H1 (cell line): ENCODE data around the gene RNPS1. TPM values are rescaled to one million over a fixed set of nuclear protein-coding genes. Genes with fewer than 3 reads are reported as not detected.

Experiments used
- ASH2L ChIP-seq: fragments of 200-600, 300-600 bp; sonication (generic); IDR thresholded peaks from one replicate; pipeline ENCODE4 v1.7.1; 2017; ENCODE audit warnings: low read length
- BACH1 ChIP-seq: IDR thresholded peaks from 2 replicates; pipeline ENCODE4 v1.6.1; 2012; ENCODE audit warnings: low read length, improper control_type of control experiment
- CHD2 ChIP-seq: IDR thresholded peaks from 2 replicates; pipeline ENCODE4 v1.6.1; 2012; ENCODE audit warnings: low read length, improper control_type of control experiment
- CTCF ChIP-seq, 3 experiments: IDR thresholded peaks; 1 replicate in 2 of 3; 2 replicates in 1 of 3; pipeline versions ENCODE4 v1.5.1 to v1.6.1; 2011; ENCODE audit warnings: low read length in 3 of 3, mild to moderate bottlenecking in 3 of 3, inconsistent platforms in 2 of 3, low read depth in 1 of 3, moderate library complexity in 1 of 3; ENCODE audit not compliant: insufficient read depth in 1 of 3; ENCODE audit errors: control extremely low read depth in 1 of 3
- HDAC2 ChIP-seq, 2 experiments: fragments of 300-600 bp in 1 of 2; sonication (generic) in 1 of 2; IDR thresholded peaks; 2 replicates each; pipeline ENCODE4 v1.6.1; 2011 to 2012; ENCODE audit warnings: low read depth in 2 of 2, low read length in 2 of 2, mild to moderate bottlenecking in 2 of 2, moderate library complexity in 2 of 2, borderline replicate concordance in 1 of 2, inconsistent platforms in 1 of 2
- JUN ChIP-seq: IDR thresholded peaks from 2 replicates; pipeline ENCODE4 v1.6.1; 2011; ENCODE audit warnings: low read depth, mild to moderate bottlenecking, improper control_type of control experiment, low read length
- KDM5A ChIP-seq: fragments of 200-600 bp; IDR thresholded peaks from 2 replicates; pipeline ENCODE4 v1.7.1; 2012; ENCODE audit warnings: mild to moderate bottlenecking, low read length, inconsistent platforms, mixed read lengths
- MAFK ChIP-seq: IDR thresholded peaks from 2 replicates; pipeline ENCODE4 v1.6.1; 2012; ENCODE audit warnings: low read depth, mild to moderate bottlenecking, improper control_type of control experiment, low read length
- MAX ChIP-seq: IDR thresholded peaks from 2 replicates; pipeline ENCODE4 v1.6.1; 2012; ENCODE audit warnings: inconsistent platforms
- PHF8 ChIP-seq: fragments of 200-600 bp; sonication (generic); conservative IDR thresholded peaks from 2 replicates; pipeline ENCODE4 v1.7.1; 2012; ENCODE audit warnings: low read depth, mild to moderate bottlenecking, inconsistent platforms, low read length, moderate library complexity
- POLR2A ChIP-seq, 2 experiments: IDR thresholded peaks; 1 replicate in 1 of 2; 2 replicates in 1 of 2; pipeline ENCODE4 v1.6.1; 2011; ENCODE audit warnings: low read depth in 2 of 2, low read length in 2 of 2, mild to moderate bottlenecking in 2 of 2; ENCODE audit errors: control extremely low read depth in 1 of 2
- RAD21 ChIP-seq, 2 experiments: IDR thresholded peaks in 1 of 2; conservative IDR thresholded peaks in 1 of 2; 2 replicates each; pipeline ENCODE4 v1.6.1; 2011; ENCODE audit warnings: low read depth in 2 of 2, low read length in 2 of 2, improper control_type of control experiment in 1 of 2, inconsistent platforms in 1 of 2, mild to moderate bottlenecking in 1 of 2, moderate library complexity in 1 of 2
- RBBP5 ChIP-seq: IDR thresholded peaks from 2 replicates; pipeline ENCODE4 v1.7.1; 2012; ENCODE audit warnings: low read depth, mild to moderate bottlenecking, inconsistent platforms, low read length, moderate library complexity, borderline replicate concordance
- RNF2 ChIP-seq: fragments of 200-900, 300-1000 bp; sonication (generic); IDR thresholded peaks from 2 replicates; pipeline ENCODE4 v1.7.1; 2016; ENCODE audit warnings: borderline replicate concordance, low read depth, mild to moderate bottlenecking, antibody characterized with exemption, low read length; ENCODE audit not compliant: poor library complexity, severe bottlenecking; ENCODE audit errors: missing control alignments
- RXRA ChIP-seq: IDR thresholded peaks from 2 replicates; pipeline ENCODE4 v1.6.1; 2011; ENCODE audit warnings: low read depth, mild to moderate bottlenecking, low read length, moderate library complexity; ENCODE audit not compliant: insufficient read depth
- SIRT6 ChIP-seq: IDR thresholded peaks from one replicate; pipeline ENCODE4 v1.7.1; 2012; ENCODE audit warnings: low read length, inconsistent platforms
- SP1 ChIP-seq: IDR thresholded peaks from 2 replicates; pipeline ENCODE4 v1.6.1; 2011; ENCODE audit warnings: low read depth, low read length
- SP4 ChIP-seq: IDR thresholded peaks from 2 replicates; pipeline ENCODE4 v1.6.1; 2012; ENCODE audit warnings: low read length, inconsistent platforms
- SRF ChIP-seq: IDR thresholded peaks from 2 replicates; pipeline ENCODE4 v1.6.1; 2011; ENCODE audit warnings: mild to moderate bottlenecking, low read depth, low read length, moderate library complexity
- TCF12 ChIP-seq: IDR thresholded peaks from 2 replicates; pipeline ENCODE4 v1.6.1; 2011; ENCODE audit warnings: low read depth, mild to moderate bottlenecking, low read length
- TEAD4 ChIP-seq: IDR thresholded peaks from 2 replicates; pipeline ENCODE4 v1.6.1; 2012; ENCODE audit warnings: low read depth, low read length, inconsistent platforms, mixed read lengths
- polyA plus RNA-seq, 7 experiments: library from polyadenylated mRNA; depleted of rRNA in 3 of 7; stranded (reverse) in 5 of 7; unstranded in 2 of 7; fragments of >200 nt in 5 of 7; fragments of 200-250 nt in 2 of 7; gene quantifications; 1 replicate in 5 of 7; 2 replicates in 1 of 7; 4 replicates in 1 of 7; pipeline versions ENCODE4 v1.2.1 to v1.2.3, GENCODE V29; 2011 to 2013; ENCODE audit warnings: missing spikeins in 2 of 7, mixed read lengths in 2 of 7
- total RNA-seq: library from RNA; stranded (reverse); fragmentation: NEBNext Ultra II Directional; extraction: Animal tissue kit (Norgen Biotek cat#: 25700); gene quantifications from 2 replicates; pipeline ENCODE4 v1.2.1, GENCODE V29; 2021

RNPS1 gene
- total and polyA plus RNA-seq, 2 of the 8 experiments (the other 6 are each of a cell fraction or from before 2014, with no cell fraction given), result 330 to 350 TPM

GRCh38 chr16:2251296-2252111 is 16.4 kb downstream of the RNPS1 start, which contains the start of gene ECI1 (continued):
- TF ChIP-seq SP1, result peak; percentile 77
- no peak for TF ChIP-seq ASH2L
- no peak; the same call in 1 of the 2 replicates for TF ChIP-seq MAX
- no peak for TF ChIP-seq SIRT6
- no peak for TF ChIP-seq TEAD4
- TF ChIP-seq TCF12, result 0 out of 2 replicates have a peak, but pooled peaks have one; percentile 70
- TF ChIP-seq RBBP5, result no peak; the same call in 1 of the 2 replicates
- peak; percentile 89 to 90 for TF ChIP-seq POLR2A (IDR thresholded peaks at IDR 0.05; ENCODE audit: control extremely low read depth in 1 of 2, low read depth in 2 of 2, low read length in 2 of 2)
- 0 out of 2 replicates have a peak, but pooled peaks have one; percentile 3 for TF ChIP-seq SRF
- peak; percentile 87 for TF ChIP-seq PHF8
- peak; percentile 62 to 71; a peak in 3 of 4 replicates for TF ChIP-seq RAD21 (IDR thresholded peaks at IDR 0.05 in 1 of 2, conservative IDR thresholded peaks at IDR 0.05 in 1 of 2; ENCODE audit: low read depth in 2 of 2, low read length in 2 of 2)
- no peak for TF ChIP-seq RNF2
- TF ChIP-seq HDAC2 (IDR thresholded peaks at IDR 0.05; ENCODE audit: borderline replicate concordance in 1 of 2, low read depth in 2 of 2, low read length in 2 of 2), result 0 out of 4 replicates have a peak, but pooled peaks of 1 of the 2 experiments have one; percentile 53
- no peak for TF ChIP-seq MAFK
- peak; percentile 61 to 63 (median 63) for TF ChIP-seq CTCF (IDR thresholded peaks at IDR 0.05; ENCODE audit: control extremely low read depth in 1 of 3, insufficient read depth in 1 of 3, low read depth in 1 of 3, low read length in 3 of 3)
- peak; percentile 70 for TF ChIP-seq BACH1
- peak; percentile 69; the same call in 1 of the 2 replicates for TF ChIP-seq SP4
- peak; percentile 43; the same call in 1 of the 2 replicates for TF ChIP-seq CHD2
- no peak for TF ChIP-seq RXRA
- no peak for TF ChIP-seq KDM5A
- no peak for TF ChIP-seq JUN
